PC-9 (cell line): ENCODE results near the gene KCNF1. TPM values are rescaled to one million over a fixed set of nuclear protein-coding genes. Genes with fewer than 3 reads are reported as not detected.
A peak's percentile ranks its signal among the peaks of the same experiment; 100 is the strongest.

Experiments used
- BruUV-seq: library from RNA; stranded (reverse); fragments of 400-500 nt; replicated peaks from 2 replicates; lab custom pipeline; 2021; lab: Mats Ljungman, UMichigan
- CTCF ChIA-PET: fragments of 300-600 bp; sonication (Branson Sonifier 250); formaldehyde crosslinking; loops from one replicate; lab custom pipeline; 2022; ENCODE audit warnings: antibody characterized with exemption; lab: Charles Lee
- POLR2A ChIA-PET: fragments of 300-600 bp; sonication (Branson Sonifier 250); formaldehyde crosslinking; loops from one replicate; lab custom pipeline; 2022; ENCODE audit warnings: antibody characterized with exemption; ENCODE audit not compliant: unreplicated experiment; lab: Charles Lee
- DNase-seq, 2 experiments: peaks; one replicate each; pipeline versions ENCODE4 v3.0.0 to v3.0.0-alpha.2; 2015 to 2022; ENCODE audit warnings: mixed read lengths in 1 of 2
- H2AFZ ChIP-seq: fragments of 200-600 bp; sonication (generic); 2 replicates; pipeline ENCODE4 v1.8.1; 2017; ENCODE audit warnings: antibody characterized with exemption
- H3F3A ChIP-seq: fragments of 200-600 bp; sonication (generic); 2 replicates; pipeline ENCODE4 v1.8.1; 2017; ENCODE audit warnings: antibody characterized with exemption, mild to moderate bottlenecking, low read depth; ENCODE audit not compliant: insufficient read depth
- H3K27ac ChIP-seq: fragments of 200-600 bp; sonication (generic); 2 replicates; pipeline ENCODE4 v1.6.1; 2016; ENCODE audit warnings: mixed run types
- H3K27me3 ChIP-seq: fragments of 200-600 bp; sonication (generic); 2 replicates; pipeline ENCODE4 v1.6.1; 2016; ENCODE audit warnings: low read depth, mixed run types; ENCODE audit not compliant: insufficient read depth
- H3K36me3 ChIP-seq: fragments of 200-600 bp; sonication (generic); 2 replicates; pipeline ENCODE4 v1.6.1; 2016; ENCODE audit warnings: low read depth, mixed run types
- H3K4me1 ChIP-seq: fragments of 200-600 bp; sonication (generic); replicated peaks from 2 replicates; pipeline ENCODE4 v1.6.1; 2016; ENCODE audit warnings: mixed run types; ENCODE audit not compliant: insufficient read depth
- H3K4me2 ChIP-seq: fragments of 200-600 bp; sonication (generic); 2 replicates; pipeline ENCODE4 v1.6.1; 2017; ENCODE audit warnings: mixed run types
- H3K4me3 ChIP-seq: fragments of 200-600 bp; sonication (generic); 2 replicates; pipeline ENCODE4 v1.6.1; 2016; ENCODE audit warnings: mixed run types
- H3K79me2 ChIP-seq: fragments of 200-600 bp; sonication (generic); 2 replicates; pipeline ENCODE4 v1.6.1; 2017; ENCODE audit warnings: low read depth, mixed run types
- H3K9me2 ChIP-seq: fragments of 200-600 bp; sonication (generic); 2 replicates; pipeline ENCODE4 v1.8.1; 2017; ENCODE audit warnings: mild to moderate bottlenecking; ENCODE audit not compliant: insufficient read depth
- H3K9me3 ChIP-seq: fragments of 200-600 bp; sonication (generic); 2 replicates; pipeline ENCODE4 v1.8.1; 2016; ENCODE audit warnings: low read depth; ENCODE audit not compliant: insufficient read depth
- H4K20me1 ChIP-seq: fragments of 200-600 bp; sonication (generic); 2 replicates; pipeline ENCODE4 v1.8.1; 2017; ENCODE audit not compliant: insufficient read depth
- EZH2 ChIP-seq: fragments of 200-600 bp; sonication (generic); IDR thresholded peaks from 2 replicates; pipeline ENCODE4 v1.8.0; 2017; ENCODE audit warnings: antibody characterized with exemption, low read depth
- intact Hi-C: fragments of 100-400 bp; cut with micrococcal nuclease; formaldehyde crosslinking; loops from one replicate; pipeline ENCODE4 v1.10.0; 2022; ENCODE audit not compliant: unreplicated experiment
- total RNA-seq: library from RNA; stranded (reverse); gene quantifications from 2 replicates; pipeline ENCODE4 v1.2.3, GENCODE V29; 2021
- TF ChIP-seq, protein P1 (sequence below): fragments of 200-600 bp; sonication (generic); conservative IDR thresholded peaks from 2 replicates; pipeline ENCODE4 v1.6.1; 2017; ENCODE audit warnings: mixed run types, antibody characterized with exemption, mild to moderate bottlenecking, moderate library complexity

KCNF1 gene
- total RNA-seq, 1 experiment from 2014 or later: 1.0 TPM

DNA sequence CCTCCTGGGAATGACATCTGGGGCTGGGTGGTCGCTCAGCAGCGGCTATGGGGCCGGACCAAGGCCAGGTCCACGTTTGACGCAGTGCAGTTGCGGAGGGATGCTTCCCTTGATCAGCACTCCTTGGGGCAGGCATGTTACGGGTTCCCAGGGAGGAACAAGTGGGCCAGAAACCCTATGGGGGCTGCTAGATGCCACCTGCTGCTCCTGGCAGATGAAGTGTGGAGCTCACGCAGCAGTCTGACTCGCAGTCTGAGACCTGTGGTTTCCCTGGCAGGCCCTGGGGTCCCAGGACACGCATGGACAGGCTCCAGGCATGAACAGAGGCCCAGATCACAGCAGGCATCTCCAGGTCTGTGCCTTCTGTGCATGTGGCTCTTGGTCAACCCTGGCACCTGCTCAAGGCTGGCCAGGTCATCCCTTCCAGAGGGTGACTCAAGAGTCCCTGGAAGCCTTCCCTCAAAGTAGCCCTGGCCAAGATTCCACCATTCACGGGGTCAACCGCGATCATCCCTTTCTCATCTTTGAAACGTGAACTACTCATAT, 20.0 kb downstream of the KCNF1 start:
- Histone ChIP-seq H3K4me1 (peaks cover 34% of the 10 kb centered on the region), H2AFZ (no peak overlapping the region), H3K36me3 (no peaks in the 10 kb centered on the region), H3K79me2 (no peaks in the 10 kb centered on the region), H3K4me3 (no peak overlapping the region), H3K4me2 (0 out of 2 replicates have a peak overlapping the region, but pooled peaks have one; percentile 9), H3F3A (peaks cover 4% of the 10 kb centered on the region), H3K27me3 (no peaks in the 10 kb centered on the region), H3K27ac (no peak overlapping the region), H3K9me3 (no peaks in the 10 kb centered on the region), H4K20me1 (no peaks in the 10 kb centered on the region), H3K9me2 (no peaks in the 10 kb centered on the region)
- ChIA-PET POLR2A (no interaction called here), CTCF (no interaction called here)
- intact Hi-C loops: no loop called here
- no peak for TF ChIP-seq EZH2
- TF ChIP-seq, protein P1, sequence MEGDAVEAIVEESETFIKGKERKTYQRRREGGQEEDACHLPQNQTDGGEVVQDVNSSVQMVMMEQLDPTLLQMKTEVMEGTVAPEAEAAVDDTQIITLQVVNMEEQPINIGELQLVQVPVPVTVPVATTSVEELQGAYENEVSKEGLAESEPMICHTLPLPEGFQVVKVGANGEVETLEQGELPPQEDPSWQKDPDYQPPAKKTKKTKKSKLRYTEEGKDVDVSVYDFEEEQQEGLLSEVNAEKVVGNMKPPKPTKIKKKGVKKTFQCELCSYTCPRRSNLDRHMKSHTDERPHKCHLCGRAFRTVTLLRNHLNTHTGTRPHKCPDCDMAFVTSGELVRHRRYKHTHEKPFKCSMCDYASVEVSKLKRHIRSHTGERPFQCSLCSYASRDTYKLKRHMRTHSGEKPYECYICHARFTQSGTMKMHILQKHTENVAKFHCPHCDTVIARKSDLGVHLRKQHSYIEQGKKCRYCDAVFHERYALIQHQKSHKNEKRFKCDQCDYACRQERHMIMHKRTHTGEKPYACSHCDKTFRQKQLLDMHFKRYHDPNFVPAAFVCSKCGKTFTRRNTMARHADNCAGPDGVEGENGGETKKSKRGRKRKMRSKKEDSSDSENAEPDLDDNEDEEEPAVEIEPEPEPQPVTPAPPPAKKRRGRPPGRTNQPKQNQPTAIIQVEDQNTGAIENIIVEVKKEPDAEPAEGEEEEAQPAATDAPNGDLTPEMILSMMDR: no peak
- no TSS peak for BruUV-seq
- DNase-seq: peak; percentile 59 to 79

DNA sequence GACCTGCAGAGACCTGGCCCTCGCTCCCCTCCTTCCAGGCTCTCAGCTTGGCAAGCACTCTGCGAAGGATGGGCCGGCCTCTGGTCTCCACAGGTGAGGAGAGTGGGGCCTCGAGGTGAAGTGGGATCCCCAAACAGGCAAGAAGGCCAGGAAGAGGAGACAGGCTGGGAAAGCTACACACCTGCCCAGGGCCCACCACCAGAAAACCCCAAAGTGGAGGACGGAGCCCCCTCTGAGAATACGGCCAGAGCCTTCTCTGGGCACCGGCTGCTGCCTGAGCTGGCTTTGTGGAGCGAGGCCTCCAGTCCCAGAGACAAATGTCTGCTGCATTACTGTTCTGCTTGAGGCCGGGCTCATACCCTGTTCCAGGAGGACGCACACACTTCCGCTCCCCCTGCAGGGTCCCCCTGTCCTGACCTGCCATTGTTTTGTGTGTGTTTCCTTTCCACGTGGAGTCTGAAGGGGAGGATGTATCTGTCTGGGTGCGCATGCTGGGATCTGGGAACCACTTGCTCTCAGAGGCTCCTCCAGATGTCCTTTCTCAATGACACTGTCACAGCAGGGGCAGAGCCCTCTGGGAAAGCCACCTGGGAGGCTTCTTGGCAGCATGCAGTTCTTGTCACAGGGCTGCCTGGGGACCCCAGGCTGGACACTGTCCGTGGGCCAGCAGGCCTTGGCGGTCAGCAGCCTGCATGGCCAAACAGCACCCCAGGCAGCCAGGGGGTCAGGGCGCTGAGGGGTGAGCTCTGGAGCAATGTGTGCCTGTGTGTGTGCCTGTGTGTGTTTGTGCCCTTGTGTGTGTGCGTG, 20.8 kb downstream of the KCNF1 start:
- Histone ChIP-seq H3K36me3 (no peaks in the 10 kb centered on the region), H3K9me2 (no peaks in the 10 kb centered on the region), H2AFZ (no peak overlapping the region), H3K79me2 (no peaks in the 10 kb centered on the region), H3K4me3 (no peak overlapping the region), H3F3A (peaks cover 7% of the 10 kb centered on the region), H3K4me1 (peaks cover 40% of the 10 kb centered on the region), H3K27ac (no peak overlapping the region), H3K27me3 (no peaks in the 10 kb centered on the region), H3K9me3 (peaks cover under 1% of the 10 kb centered on the region; the same call in 1 of the 2 replicates), H4K20me1 (no peaks in the 10 kb centered on the region), H3K4me2 (0 out of 2 replicates have a peak overlapping the region, but pooled peaks have one; percentile 9)
- ChIA-PET POLR2A (no interaction called here), CTCF (no interaction called here)
- no peak for DNase-seq
- TF ChIP-seq, protein P1: no peak
- no peak for TF ChIP-seq EZH2
- intact Hi-C loops: no loop called here
- BruUV-seq: no TSS peak

DNA sequence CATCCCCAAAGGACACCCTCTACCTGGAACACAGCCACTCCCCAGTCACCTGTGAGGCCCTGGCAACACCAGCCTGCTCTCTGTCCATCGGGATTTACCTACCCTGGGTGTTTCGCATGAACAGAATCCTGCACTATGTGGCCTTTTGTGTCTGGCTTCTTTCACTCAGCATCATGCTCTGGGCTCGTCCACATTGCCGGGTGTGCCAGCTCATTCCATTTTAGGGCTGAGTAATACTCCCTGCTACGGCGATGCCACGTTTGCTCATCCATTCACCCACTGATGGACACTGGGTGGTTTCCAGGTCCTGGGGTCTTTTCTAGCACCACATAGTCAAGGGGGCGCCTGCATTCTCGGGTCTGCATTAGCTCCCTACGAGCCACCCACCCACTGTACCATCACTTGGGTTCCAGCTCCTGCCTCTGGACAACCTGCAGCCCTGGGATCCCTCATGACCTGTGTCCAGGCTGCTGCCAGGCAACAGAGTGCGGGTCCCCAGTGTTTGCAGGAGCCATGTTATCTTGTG, 22.0 kb downstream of the KCNF1 start:
- Histone ChIP-seq H3K27ac (no peak overlapping the region), H3K79me2 (no peaks in the 10 kb centered on the region)
- DNase-seq: no peak

More for the DNA sequence above, 22.0 kb downstream of the KCNF1 start:
- Histone ChIP-seq H3K9me3 (peaks cover 12% of the 10 kb centered on the region), H3K36me3 (no peaks in the 10 kb centered on the region), H3K4me2 (no peak overlapping the region), H4K20me1 (no peaks in the 10 kb centered on the region), H3K27me3 (no peaks in the 10 kb centered on the region), H3K4me1 (peaks cover 40% of the 10 kb centered on the region), H3F3A (peaks cover 7% of the 10 kb centered on the region), H2AFZ (no peak overlapping the region), H3K9me2 (no peaks in the 10 kb centered on the region), H3K4me3 (no peak overlapping the region)
- no peak for TF ChIP-seq EZH2
- TF ChIP-seq, protein P1: no peak
- CTCF ChIA-PET: no interaction called here
- no TSS peak for BruUV-seq
- POLR2A ChIA-PET: no interaction called here
- intact Hi-C loops: no loop called here
